Measurements from ENCODE around the gene PKNOX2.

The PKNOX2 gene

DNA sequence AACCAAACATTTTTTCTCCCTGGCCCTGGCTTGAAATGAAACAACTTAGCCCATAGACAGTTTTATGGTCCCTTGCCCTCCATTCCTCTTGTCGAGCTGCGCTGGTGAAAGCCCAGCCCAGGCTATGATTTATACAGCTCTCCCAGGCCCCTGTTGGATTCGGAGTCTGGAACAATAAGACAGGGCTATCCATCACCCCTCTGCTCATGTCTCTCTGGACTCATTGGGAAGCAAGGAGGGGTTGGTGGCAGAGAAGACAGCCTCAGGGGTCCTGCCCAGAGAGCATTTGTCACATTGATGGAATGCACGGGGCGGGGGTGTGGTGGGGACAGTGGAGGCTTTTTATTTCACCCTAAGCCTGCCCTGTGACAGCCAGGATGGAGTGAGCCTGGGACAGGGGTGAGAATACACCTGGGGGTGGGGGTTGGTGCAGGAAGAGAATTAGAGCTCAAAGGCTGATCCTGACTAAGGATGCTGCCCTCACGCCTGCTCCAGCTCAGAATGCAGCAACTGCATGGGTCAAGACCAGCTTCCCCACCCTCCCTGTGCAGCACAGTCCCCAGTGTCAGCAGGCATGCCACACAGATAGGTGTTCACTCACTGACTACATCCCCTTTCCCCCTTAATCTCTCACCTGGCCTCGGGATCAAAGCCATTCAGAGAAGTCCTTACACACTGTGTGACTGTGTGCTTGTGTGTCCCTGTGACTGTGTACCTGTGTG lies 10.0 kb upstream of the PKNOX2 start:
- DNase-seq (ENCODE audit: low spot score): no peak

DNA sequence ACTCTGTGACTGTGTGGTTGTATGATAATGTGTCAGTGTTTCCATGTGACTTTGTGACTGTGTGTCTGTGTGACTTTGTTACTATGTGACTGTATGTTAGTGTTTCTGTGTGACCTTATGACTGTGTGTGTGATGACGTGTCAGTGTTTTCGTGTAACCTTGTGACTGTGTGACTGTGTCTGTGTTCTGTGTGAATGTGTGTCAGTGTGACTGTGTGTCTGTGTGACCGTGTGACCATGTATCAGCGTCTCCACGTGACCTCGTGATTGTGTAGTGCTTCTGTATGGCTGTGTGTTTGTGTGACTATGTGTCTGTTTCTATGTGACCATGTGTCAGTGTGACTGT lies 9.5 kb upstream of the PKNOX2 start:
- DNase-seq (ENCODE audit: low spot score): no peak

- DNase-seq (ENCODE audit: low spot score): no peak
These were observed 8.8 kb upstream of the PKNOX2 start for GRCh38 chr11:125155767-125156166.

- DNase-seq (ENCODE audit: low spot score): no peak
These were observed 8.0 kb upstream of the PKNOX2 start for GRCh38 chr11:125156346-125157117.

- DNase-seq (ENCODE audit: low spot score): no peak
These were observed 7.3 kb upstream of the PKNOX2 start for GRCh38 chr11:125157118-125157733.

GRCh38 chr11:125157953-125158680 lies 6.4 kb upstream of the PKNOX2 start:
- DNase-seq (ENCODE audit: low spot score): no peak

DNA sequence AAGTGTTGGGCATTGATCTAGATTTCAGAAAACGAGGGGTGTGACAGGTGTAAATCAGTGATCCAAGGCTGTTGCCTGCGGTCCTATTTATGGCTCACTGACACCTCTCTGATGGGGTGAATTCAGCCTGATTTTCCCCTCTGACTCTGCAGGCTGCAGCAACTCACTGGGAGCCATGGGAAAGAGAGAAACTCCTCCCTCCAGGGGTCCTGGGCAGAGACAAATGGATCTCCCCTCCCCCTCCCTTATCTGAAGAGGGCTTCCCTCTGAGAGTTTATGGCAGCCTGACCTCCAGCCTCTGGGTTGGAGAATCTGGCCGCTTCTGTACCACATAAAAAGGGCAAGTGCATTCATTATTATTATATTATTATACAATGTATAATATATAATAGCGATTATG lies 1.8 kb upstream of the PKNOX2 start:
- DNase-seq (ENCODE audit: low spot score): no peak

GRCh38 chr11:125163431-125164063 lies 1.0 kb upstream of the PKNOX2 start:
- DNase-seq (ENCODE audit: low spot score): no peak

- no peak for DNase-seq (ENCODE audit: low spot score)
These were observed 495 bp upstream of the PKNOX2 start for GRCh38 chr11:125164091-125164421.

- no peak for DNase-seq (ENCODE audit: low spot score)
These were observed 726 bp downstream of the PKNOX2 start for GRCh38 chr11:125165111-125165842.

DNA sequence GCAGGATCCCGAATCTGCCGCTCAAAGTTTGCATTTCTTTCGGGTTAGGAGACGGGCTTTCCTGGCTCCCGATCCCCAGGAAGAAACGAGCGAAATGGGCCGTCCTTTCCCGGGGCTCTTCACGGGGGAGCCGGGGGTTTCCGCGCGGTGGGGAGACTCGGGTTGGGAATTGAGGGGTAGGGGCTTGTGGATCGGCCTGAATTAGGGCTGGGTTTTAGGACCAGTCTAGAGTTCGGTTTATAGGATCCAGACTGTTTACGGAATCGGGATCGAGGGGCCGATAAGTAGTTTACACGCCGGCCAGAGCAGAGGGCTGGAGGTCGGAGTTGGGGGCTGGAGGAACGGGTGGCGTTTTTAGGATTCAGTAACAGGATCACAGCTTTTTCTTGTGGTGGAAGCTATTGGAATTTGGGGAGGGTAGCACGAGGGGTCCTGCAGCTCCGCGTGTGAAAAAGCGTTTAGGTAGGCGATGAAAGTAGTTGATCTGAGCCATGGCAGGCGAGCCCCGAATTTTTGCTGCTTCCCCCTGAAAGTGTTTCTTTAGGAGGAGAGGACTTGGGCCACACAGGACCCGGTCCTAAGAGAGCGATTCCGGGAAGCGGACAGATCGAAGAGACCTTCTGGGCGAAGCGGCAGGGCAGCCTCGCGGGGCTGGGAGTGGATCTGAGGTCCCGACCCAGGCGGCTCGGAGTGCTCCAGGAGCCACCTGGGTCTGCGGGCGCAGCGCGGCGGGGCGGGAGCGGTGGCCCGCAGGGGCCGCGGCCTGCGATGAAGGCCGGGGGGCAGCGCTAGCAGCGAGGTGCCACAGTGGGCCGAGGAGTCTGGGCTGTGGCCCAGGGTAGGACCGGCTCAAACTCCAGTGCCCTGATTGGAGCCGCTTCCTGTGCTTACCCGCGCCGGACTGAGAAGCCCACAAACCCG lies 1.6 kb downstream of the PKNOX2 start:
- no peak for DNase-seq (ENCODE audit: low spot score)

- DNase-seq (ENCODE audit: low spot score): no peak
These were observed 2.3 kb downstream of the PKNOX2 start for GRCh38 chr11:125166764-125167291.

DNA sequence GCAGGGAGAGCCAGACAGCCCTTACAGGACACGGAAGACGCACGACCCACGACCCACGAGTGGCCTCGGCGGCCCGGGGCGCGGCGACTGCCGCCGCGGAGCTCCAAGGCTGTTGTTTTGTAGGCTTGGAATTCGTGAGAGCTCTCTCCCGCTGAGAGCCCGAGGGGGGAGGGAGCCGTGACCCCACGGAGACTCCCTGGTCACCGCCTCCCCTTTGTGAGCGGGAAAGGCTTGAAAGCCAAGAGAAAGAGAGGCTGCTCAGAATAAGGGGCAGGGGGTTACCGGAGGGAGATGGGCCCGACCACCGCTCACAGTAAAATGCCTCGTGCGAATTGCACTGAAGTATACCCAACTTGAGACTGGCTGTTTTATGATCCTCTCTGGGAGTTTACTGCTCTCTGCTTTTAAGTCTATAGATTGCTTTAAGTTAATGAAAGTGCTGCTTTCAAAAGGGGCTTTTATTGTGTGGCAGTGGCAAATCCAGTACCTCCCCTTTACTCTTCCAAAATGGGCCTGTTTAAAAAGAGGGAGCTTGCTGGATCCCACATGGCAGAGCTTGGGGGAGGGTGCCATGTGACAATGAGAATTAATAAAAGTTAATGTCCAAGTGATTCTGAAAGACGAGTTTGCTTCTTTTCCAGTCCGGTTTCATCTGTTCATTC lies 2.9 kb downstream of the PKNOX2 start:
- DNase-seq (ENCODE audit: low spot score): no peak

GRCh38 chr11:125167954-125168835 lies 3.6 kb downstream of the PKNOX2 start:
- DNase-seq (ENCODE audit: low spot score): no peak

- DNase-seq (ENCODE audit: low spot score): no peak
These were observed 4.4 kb downstream of the PKNOX2 start for GRCh38 chr11:125168918-125169456.

DNA sequence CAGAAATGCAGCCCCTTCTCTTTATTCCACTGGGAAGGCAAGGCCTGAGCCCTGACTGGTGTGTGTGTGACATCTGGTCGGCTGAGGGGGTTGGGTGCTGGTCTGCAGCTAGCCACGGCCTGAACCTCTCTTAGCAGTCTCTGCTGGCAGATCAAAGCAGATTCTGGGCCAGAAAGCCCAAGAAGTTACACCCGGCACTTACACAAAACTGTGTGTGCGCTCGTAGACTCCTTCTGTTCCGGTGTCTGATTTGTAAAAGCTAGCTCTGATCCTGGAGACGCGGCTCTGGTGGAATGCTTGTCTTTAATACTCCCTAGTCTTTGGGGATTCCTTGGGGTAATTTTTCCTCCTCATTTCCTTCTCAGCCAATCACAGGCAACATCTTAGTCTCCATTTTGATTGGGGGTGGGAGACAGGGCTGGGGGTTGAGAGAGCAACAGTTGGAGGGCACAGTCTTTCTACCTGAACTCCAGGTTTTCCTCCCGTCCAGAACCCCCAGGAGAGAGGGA lies 5.5 kb downstream of the PKNOX2 start:
- DNase-seq (ENCODE audit: low spot score): no peak

DNA sequence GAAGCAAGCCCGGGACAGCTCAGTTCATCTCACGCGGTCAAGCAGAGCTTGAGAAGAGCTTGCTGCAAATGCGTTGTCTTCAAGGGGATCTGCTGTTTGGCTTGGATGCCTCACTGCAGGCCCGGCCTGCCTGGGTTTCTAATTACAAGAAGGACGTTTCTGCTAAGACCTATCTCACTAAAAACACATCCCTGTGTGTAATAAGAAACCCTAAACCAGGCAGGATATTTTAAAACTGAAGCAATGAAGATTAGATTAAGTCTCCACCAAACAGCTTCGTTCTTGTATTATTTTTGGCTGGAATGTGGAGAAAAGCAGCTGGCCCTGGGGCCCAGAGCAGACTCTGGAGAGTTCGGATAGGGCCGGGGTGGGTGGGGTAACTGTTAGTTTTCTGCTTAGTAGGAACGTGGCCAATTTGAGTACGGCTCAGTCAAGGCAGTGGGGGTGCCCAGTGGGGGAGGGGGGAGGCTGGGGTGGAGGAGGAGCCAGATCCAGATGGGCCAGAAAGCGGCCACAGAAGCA lies 6.0 kb downstream of the PKNOX2 start:
- no peak for DNase-seq (ENCODE audit: low spot score)

GRCh38 chr11:125171974-125172373 lies 7.4 kb downstream of the PKNOX2 start:
- DNase-seq (ENCODE audit: low spot score): no peak
